HG02642 (cell line): ENCODE results near the gene TRA2A.
"Not testable (repeated sequence)": the region's sequence is repeated elsewhere in the genome, so short reads cannot be mapped to it uniquely, and the experiment has no call there.

Experiments used
- ATAC-seq: cut with Tn5 transposase; IDR thresholded peaks from one replicate; pipeline ENCODE4 v1.9.1; 2021; ENCODE audit warnings: mild to moderate bottlenecking; ENCODE audit not compliant: unreplicated experiment, poor library complexity

Gene TRA2A

DNA sequence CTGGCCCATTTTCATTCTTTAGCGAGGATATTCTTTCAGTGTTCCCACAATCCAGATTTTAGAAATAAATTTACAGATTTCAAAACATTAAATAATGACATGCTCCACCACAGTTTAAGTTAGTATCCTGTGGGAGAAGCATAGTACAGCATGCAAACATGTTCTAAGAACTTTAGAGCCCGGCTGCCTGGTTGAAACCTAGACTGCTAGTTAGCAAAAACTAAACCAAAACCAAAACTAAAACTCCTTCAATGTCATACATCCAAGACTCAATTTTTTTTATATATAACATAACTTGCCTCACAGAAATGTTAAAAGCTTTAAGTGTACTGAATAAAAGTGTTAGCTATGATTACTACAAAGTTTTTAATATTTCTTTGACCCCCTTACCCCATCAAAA is 17.0 kb downstream of the TRA2A start:
- ATAC-seq = no peak

GRCh38 chr7:23513746-23514145 is 18.0 kb downstream of the TRA2A start:
- not testable (repeated sequence) for ATAC-seq

DNA sequence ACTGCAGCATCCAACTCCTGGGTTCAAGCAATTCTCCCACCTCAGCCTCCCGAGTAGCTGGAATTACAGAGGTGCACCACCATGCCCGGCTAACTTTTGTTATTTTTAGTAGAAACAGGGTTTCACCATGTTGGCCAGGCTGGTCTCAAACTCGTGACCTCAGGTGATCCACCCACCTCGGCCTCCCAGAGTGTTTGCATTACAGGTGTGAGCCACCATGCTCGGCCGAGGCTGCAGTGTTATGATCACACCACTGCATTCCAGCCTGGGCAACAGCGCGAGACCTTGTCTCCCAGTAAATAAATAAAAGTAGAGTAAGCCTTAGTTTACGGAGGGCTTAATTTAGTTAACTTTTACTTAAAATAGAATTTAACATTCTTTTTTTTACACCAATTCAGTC is 37.8 kb downstream of the TRA2A start:
- no peak for ATAC-seq

- ATAC-seq = no peak
Measured at GRCh38 chr7:23491502-23491901, 40.3 kb downstream of the TRA2A start.

GRCh38 chr7:23490357-23491135 is 41.2 kb downstream of the TRA2A start:
- ATAC-seq = peak; percentile 79

DNA sequence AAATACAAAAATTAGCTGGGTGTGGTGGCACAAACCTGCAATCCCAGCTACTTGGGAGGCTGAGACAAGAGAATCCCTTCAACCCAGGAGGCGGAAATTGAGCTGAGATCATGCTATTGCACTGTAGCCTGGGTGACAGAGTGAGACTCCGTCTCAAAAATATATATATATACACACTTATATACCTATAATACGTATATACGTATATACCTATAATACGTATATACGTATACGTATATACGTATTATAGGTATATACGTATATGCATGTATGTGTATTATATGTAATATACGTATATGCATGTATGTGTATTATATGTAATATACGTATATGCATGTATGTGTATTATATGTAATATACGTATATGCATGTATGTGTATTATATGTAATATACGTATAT is 43.1 kb downstream of the TRA2A start:
- ATAC-seq = not testable (repeated sequence)

DNA sequence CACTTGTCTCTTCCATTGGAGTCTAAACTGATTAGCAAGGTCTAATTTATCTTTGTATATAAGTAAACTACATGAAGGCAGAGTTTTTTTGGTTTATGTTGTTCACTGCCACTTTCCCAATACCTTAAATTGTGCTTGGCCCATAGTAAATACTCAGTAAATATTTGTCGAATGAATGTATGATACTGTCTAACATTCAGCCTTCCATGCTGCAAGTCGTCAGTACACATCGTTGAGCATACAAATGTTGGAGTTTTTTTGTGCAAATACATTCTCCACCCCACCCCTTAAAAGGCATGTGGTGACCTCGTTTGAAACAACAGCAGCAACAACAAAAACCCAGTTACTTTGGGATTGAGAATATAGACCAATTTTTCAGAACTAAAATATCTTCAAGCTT is 44.1 kb downstream of the TRA2A start:
- no peak for ATAC-seq

DNA sequence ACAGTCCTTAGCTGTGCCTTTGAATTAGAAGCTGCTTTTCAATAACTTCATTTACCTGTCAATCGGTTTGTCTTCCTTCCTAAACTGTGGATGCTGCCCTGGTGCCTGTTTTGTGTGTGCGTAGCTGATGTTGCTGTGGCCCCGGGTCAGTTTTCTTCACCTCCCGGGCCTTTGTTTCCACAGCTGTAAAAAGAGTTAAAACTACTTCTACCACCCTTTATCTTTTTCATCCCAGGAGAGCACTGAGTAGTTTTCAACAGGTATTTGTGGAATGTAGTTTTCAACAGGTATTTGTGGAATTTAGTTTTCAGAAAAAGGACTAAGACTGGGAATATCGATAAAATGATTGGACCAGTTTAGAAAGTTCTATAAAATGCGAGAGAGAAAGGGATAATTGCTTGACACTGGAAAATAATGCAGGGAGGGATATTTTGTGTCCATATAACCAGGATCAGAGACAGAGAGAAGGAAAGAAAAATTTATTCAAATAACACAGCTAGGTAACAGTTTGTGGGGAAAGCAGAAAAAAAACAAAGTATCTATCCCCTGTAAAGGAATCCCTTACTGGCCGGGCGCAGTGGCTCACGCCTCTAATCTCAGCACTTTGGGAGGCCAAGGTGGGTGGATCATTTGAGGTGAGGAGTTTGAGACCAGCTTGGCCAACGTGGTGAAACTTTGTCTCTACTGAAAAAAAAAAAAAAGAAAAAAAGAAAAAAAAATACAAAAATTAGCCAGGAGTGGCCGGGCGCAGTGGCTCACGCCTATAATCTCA is 45.6 kb downstream of the TRA2A start:
- ATAC-seq = no peak

GRCh38 chr7:23482686-23483085 is 49.1 kb downstream of the TRA2A start:
- no peak for ATAC-seq

DNA sequence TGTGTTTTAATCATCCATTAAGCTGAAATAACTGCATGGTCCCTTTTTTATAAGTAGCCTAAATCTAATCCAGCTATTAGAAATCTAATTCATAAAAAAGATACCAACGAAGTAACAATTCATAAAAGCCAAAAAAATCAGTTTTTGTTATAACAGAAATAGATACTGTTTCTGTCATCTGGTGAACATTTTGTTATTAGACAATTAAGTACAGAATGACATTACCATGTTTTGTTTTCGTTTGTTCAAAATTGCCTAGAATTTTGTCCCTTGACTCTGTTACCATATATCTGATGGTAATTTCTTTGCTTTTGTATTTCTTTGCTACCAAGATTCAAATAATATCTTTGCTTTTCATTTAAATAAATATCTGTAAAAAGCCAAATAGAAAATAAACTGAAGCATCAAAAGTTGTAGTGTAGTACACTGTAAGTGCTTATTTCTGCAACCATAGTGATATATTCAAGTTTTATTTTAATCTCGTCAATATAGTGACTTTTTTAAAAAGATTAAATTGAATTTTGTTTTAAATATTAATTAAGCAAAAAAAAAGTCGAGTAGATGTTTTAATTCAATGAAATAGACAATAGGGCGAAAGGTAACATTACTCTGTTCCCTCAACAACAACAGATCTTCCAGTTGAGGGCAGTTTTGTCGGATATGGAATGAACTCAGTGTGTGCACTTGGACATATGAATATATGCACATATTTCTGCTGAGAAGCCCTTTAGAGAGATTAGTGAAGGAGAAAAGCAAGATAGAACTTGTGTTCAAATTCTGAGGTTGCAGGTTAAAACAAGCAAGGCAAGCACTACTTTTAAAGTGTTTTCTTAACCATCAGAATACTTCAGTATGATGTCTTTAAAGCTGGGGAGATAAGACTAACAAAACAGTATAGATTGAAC is 53.6 kb downstream of the TRA2A start:
- ATAC-seq = no peak

- ATAC-seq = no peak
Measured at GRCh38 chr7:23477157-23477499, 54.7 kb downstream of the TRA2A start.

DNA sequence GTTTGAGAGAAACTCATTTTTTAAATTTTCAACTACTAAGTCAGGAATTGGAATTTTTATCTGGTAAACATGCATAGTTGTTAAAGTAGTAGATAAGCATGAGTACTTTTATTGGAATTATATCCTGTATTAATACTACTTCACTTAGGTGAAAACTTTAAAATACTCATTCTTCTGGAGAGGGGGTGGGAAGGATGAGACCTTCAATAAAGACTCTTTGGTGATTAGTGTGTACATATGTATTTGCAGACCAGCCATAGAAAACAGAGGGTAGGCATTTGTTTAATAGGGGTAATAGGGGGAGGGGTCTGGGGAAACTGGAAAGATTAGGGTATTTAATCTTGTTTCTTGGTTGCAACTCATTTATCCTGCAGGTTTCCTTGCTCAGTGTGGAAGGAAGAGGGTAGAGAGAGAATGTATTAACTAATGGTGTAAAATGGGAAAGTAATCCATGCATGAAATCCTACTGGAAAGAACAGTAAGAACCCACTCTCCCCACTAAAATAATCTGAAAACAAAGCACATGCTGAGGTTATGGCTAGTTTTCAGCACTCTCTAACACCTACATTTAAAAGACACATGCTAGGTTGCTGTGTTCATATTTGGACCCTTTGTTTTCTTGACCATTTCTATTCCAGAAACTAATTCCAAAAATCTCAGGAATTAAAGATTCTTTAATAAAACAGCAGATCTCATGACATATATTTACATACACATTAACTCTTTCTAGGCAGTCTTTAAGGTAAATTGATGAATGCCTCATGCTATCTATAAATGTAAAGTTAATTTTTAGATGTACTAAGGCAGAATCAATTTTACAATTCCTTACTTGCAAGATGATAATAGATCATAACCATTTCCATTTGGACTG is 55.3 kb downstream of the TRA2A start:
- no peak for ATAC-seq

DNA sequence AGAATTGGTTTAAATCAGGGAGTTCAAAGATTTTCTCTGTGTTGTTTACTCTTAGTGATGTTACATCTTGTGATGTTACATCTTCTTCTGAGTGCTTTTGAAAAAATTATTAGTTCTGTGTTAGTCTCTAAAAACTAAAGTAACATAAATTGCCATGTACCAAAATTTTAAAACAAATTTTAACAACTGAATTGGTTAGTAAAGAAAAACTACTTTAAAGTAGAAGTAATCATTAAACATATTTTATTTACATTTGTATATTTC is 56.3 kb downstream of the TRA2A start:
- no peak for ATAC-seq

- no peak for ATAC-seq
Measured at GRCh38 chr7:23474829-23475575, 56.8 kb downstream of the TRA2A start.

- peak; percentile 77 for ATAC-seq
Measured at GRCh38 chr7:23474094-23474828, 57.5 kb downstream of the TRA2A start.

DNA sequence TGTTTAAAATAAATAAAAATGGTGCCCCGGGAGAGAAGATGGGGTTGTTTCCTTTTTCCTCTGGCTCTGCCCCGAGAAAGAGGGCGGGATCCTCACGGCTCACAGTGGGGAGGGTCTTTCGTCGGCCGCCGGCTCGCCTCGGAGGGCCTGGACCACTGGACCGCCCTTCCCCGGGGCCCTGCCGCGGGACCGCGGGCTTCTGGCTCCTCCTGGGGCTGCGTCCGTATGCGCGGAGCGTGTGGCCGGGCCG is 58.0 kb downstream of the TRA2A start:
- ATAC-seq = no peak

DNA sequence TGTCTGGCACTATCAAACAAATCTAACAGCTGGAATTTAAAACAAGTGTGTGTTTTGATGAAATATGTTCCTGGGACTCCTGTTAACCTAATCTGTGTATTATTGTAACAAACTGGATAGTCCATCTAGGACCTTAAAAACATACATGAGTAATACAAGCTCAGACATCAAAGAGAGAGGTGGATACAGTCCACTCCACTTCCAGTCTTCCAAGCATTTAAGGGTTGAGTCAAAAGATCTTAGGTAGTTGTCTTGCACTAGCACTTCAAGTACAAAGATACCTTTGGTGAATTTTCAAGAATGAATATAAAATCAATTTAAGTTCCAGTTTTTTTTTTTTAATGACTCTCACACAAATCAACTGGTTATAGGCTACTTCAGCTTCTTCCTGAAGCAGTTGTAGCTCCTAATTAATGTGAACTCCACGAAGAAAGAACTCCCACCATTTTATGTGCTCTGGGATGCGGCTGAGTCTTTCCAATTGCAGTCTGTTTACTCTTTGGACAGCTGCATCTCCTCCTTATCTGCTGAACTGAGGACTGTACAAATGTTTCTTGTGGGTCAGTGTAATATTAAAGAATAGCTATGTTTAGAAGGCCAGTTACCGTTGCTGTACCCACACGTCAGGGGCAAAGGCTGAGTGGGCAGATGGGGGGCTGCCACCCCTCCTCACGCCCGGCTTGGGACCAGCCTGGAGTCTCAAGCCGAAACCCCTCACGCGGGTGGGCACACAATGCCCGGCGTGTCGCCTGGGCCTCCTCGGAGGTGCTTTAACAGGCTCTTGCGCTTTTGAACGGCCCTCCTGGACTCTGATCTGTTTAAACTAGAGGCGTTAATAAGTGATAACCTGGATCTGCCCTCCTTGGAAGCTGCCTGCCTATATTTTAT is 58.6 kb downstream of the TRA2A start:
- no peak for ATAC-seq

GRCh38 chr7:23472556-23472955 is 59.2 kb downstream of the TRA2A start:
- ATAC-seq = no peak
